ENCODE measurements around the gene SMARCA5.

SMARCA5 gene

DNA sequence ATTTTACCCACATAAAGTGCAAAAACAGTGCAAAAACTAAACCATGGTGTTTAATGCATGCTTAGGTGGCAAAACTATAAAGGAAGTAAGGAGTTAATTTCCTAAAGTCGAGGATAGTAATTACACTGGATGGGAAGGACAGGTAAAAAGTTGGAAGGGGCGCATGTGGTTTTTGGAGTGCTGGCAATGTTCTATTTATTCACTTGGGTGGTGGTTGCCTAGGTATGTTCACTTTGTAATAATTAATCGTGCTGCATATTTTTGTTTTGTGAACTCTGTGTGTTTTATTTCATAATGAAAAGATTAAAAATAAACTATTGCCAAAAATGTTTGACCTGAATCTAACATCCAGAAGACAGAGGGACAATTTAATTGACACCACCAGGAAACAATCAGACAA is 32.1 kb upstream of the SMARCA5 start:
- ATAC-seq = no peak

DNA sequence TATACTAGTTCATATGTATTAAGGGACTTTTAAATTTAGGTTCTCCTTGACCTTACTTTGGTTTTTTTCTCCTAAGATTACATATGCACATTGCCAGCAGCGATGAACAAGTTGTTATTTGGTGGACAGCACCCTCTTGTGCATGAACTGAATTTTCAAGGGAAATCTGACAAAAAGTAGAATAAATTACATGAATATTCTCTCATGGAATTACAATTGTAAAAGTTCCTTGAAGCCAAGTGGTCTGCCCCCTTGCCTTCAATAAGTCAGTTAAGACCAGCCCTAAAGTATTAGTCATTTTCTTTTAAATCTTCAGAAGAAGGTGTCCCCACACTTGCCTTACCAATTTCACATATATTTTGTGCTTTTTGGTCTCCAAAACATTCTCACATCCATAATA is 30.7 kb upstream of the SMARCA5 start:
- peak; percentile 71 for ATAC-seq

More for the DNA sequence above, 32.1 kb upstream of the SMARCA5 start:
- TF ChIP-seq PPARA (CRISPR knock-in tag; IDR thresholded peaks at IDR 0.05; ENCODE audit: borderline replicate concordance) (no peak), CSDC2 (CRISPR knock-in tag; IDR thresholded peaks at IDR 0.05) (no peak), TCF4 (CRISPR knock-in tag; IDR thresholded peaks at IDR 0.05; ENCODE audit: borderline replicate concordance) (no peak), TOX (CRISPR knock-in tag; IDR thresholded peaks at IDR 0.05; ENCODE audit: borderline replicate concordance) (no peak), ESRRG (CRISPR knock-in tag; IDR thresholded peaks at IDR 0.05) (no peak), GLIS3 (CRISPR knock-in tag; IDR thresholded peaks at IDR 0.05) (no peak), RARB (CRISPR knock-in tag; IDR thresholded peaks at IDR 0.05) (no peak), OSR1 (CRISPR knock-in tag; IDR thresholded peaks at IDR 0.05) (no peak), SNAI2 (CRISPR knock-in tag; IDR thresholded peaks at IDR 0.05) (no peak), ZNF70 (CRISPR knock-in tag; IDR thresholded peaks at IDR 0.05) (no peak), ARNTL (CRISPR knock-in tag; IDR thresholded peaks at IDR 0.05; ENCODE audit: borderline replicate concordance, low read depth) (no peak), ZC3H10 (CRISPR knock-in tag; IDR thresholded peaks at IDR 0.05) (no peak), ZNF8 (CRISPR knock-in tag; IDR thresholded peaks at IDR 0.05) (no peak), ZNF565 (CRISPR knock-in tag; conservative IDR thresholded peaks at IDR 0.05; ENCODE audit: low read depth) (no peak), ZFP3 (CRISPR knock-in tag; IDR thresholded peaks at IDR 0.05) (no peak)
- TF ChIP-seq, protein P1, sequence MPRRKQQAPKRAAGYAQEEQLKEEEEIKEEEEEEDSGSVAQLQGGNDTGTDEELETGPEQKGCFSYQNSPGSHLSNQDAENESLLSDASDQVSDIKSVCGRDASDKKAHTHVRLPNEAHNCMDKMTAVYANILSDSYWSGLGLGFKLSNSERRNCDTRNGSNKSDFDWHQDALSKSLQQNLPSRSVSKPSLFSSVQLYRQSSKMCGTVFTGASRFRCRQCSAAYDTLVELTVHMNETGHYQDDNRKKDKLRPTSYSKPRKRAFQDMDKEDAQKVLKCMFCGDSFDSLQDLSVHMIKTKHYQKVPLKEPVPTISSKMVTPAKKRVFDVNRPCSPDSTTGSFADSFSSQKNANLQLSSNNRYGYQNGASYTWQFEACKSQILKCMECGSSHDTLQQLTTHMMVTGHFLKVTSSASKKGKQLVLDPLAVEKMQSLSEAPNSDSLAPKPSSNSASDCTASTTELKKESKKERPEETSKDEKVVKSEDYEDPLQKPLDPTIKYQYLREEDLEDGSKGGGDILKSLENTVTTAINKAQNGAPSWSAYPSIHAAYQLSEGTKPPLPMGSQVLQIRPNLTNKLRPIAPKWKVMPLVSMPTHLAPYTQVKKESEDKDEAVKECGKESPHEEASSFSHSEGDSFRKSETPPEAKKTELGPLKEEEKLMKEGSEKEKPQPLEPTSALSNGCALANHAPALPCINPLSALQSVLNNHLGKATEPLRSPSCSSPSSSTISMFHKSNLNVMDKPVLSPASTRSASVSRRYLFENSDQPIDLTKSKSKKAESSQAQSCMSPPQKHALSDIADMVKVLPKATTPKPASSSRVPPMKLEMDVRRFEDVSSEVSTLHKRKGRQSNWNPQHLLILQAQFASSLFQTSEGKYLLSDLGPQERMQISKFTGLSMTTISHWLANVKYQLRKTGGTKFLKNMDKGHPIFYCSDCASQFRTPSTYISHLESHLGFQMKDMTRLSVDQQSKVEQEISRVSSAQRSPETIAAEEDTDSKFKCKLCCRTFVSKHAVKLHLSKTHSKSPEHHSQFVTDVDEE (CRISPR knock-in tag; IDR thresholded peaks at IDR 0.05) = no peak
- TF ChIP-seq, protein P2, sequence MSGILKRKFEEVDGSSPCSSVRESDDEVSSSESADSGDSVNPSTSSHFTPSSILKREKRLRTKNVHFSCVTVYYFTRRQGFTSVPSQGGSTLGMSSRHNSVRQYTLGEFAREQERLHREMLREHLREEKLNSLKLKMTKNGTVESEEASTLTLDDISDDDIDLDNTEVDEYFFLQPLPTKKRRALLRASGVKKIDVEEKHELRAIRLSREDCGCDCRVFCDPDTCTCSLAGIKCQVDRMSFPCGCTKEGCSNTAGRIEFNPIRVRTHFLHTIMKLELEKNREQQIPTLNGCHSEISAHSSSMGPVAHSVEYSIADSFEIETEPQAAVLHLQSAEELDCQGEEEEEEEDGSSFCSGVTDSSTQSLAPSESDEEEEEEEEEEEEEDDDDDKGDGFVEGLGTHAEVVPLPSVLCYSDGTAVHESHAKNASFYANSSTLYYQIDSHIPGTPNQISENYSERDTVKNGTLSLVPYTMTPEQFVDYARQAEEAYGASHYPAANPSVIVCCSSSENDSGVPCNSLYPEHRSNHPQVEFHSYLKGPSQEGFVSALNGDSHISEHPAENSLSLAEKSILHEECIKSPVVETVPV (CRISPR knock-in tag; IDR thresholded peaks at IDR 0.05) = no peak
- TF ChIP-seq, protein P3, sequence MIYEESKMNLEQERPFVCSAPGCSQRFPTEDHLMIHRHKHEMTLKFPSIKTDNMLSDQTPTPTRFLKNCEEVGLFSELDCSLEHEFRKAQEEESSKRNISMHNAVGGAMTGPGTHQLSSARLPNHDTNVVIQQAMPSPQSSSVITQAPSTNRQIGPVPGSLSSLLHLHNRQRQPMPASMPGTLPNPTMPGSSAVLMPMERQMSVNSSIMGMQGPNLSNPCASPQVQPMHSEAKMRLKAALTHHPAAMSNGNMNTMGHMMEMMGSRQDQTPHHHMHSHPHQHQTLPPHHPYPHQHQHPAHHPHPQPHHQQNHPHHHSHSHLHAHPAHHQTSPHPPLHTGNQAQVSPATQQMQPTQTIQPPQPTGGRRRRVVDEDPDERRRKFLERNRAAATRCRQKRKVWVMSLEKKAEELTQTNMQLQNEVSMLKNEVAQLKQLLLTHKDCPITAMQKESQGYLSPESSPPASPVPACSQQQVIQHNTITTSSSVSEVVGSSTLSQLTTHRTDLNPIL (CRISPR knock-in tag; IDR thresholded peaks at IDR 0.05; ENCODE audit: low read depth) = no peak

DNA sequence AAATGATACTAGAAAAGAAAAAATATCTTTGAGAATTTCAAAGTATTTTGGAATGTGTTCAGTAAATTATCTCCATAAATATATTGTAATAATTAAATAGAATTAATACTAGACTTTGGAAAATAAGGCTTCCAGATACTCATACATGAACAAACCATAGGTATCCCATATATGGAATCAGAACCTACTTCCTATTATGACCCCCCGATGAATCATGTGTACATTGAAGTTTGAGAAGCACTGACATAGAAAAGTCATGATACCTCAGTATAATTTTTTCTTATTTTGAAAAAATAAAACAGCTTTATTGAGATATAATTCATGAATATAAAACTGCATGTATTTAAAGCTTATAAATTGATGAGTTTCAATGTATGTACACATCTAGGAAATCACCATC is 27.2 kb upstream of the SMARCA5 start:
- TF ChIP-seq ZNF8 (CRISPR knock-in tag; IDR thresholded peaks at IDR 0.05) (no peak), OSR1 (CRISPR knock-in tag; IDR thresholded peaks at IDR 0.05) (no peak), GLIS3 (CRISPR knock-in tag; IDR thresholded peaks at IDR 0.05) (no peak), CSDC2 (CRISPR knock-in tag; IDR thresholded peaks at IDR 0.05) (no peak)
- TF ChIP-seq, protein P4, sequence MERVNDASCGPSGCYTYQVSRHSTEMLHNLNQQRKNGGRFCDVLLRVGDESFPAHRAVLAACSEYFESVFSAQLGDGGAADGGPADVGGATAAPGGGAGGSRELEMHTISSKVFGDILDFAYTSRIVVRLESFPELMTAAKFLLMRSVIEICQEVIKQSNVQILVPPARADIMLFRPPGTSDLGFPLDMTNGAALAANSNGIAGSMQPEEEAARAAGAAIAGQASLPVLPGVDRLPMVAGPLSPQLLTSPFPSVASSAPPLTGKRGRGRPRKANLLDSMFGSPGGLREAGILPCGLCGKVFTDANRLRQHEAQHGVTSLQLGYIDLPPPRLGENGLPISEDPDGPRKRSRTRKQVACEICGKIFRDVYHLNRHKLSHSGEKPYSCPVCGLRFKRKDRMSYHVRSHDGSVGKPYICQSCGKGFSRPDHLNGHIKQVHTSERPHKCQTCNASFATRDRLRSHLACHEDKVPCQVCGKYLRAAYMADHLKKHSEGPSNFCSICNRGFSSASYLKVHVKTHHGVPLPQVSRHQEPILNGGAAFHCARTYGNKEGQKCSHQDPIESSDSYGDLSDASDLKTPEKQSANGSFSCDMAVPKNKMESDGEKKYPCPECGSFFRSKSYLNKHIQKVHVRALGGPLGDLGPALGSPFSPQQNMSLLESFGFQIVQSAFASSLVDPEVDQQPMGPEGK (CRISPR knock-in tag; IDR thresholded peaks at IDR 0.05; ENCODE audit: borderline replicate concordance) = no peak
- no peak for ATAC-seq

More for the DNA sequence above, 30.7 kb upstream of the SMARCA5 start:
- TF ChIP-seq PPARA (CRISPR knock-in tag; IDR thresholded peaks at IDR 0.05; ENCODE audit: borderline replicate concordance) = no peak
- no peak for TF ChIP-seq ZNF565 (CRISPR knock-in tag; conservative IDR thresholded peaks at IDR 0.05; ENCODE audit: low read depth)

DNA sequence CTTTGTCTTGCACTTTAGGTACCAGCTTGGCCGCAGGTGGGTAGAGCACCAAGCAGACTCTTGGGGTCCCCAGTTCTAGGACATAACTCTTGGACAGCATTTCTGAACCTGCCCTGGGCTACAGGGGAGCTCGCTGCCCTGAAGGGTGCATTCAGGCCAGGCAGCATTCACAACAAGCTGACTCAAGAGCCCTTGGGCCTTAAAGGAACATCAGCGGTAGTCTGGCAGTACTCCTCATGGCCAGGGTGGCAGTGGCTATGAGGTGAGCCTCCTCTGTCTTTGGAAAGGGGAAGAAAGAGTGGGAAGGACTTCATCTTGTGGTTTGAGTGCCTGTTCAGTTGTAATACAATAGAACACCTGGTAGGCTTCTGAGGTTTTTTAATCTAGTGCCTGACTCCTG is 24.8 kb upstream of the SMARCA5 start:
- ATAC-seq = no peak
- no peak for TF ChIP-seq ZC3H10 (CRISPR knock-in tag; IDR thresholded peaks at IDR 0.05)
- TF ChIP-seq TCF4 (CRISPR knock-in tag; IDR thresholded peaks at IDR 0.05; ENCODE audit: borderline replicate concordance) = no peak
- no peak for TF ChIP-seq ZNF70 (CRISPR knock-in tag; IDR thresholded peaks at IDR 0.05)
- TF ChIP-seq GLIS3 (CRISPR knock-in tag; IDR thresholded peaks at IDR 0.05) = no peak
- TF ChIP-seq, protein P4 (CRISPR knock-in tag; IDR thresholded peaks at IDR 0.05; ENCODE audit: borderline replicate concordance) = no peak
- TF ChIP-seq ZNF565 (CRISPR knock-in tag; conservative IDR thresholded peaks at IDR 0.05; ENCODE audit: low read depth) = no peak
- no peak for TF ChIP-seq CSDC2 (CRISPR knock-in tag; IDR thresholded peaks at IDR 0.05)
- TF ChIP-seq ZFP30 (CRISPR knock-in tag; IDR thresholded peaks at IDR 0.05) = no peak

Measured in SK-N-SH treated with all-trans-retinoic acid at 6 μM for 48 hours (cell line).